ENCODE results near the gene GPR84.
"Not testable (repeated sequence)": the region's sequence is repeated elsewhere in the genome, so short reads cannot be mapped to it uniquely, and the experiment has no call there.

The GPR84 gene

DNA sequence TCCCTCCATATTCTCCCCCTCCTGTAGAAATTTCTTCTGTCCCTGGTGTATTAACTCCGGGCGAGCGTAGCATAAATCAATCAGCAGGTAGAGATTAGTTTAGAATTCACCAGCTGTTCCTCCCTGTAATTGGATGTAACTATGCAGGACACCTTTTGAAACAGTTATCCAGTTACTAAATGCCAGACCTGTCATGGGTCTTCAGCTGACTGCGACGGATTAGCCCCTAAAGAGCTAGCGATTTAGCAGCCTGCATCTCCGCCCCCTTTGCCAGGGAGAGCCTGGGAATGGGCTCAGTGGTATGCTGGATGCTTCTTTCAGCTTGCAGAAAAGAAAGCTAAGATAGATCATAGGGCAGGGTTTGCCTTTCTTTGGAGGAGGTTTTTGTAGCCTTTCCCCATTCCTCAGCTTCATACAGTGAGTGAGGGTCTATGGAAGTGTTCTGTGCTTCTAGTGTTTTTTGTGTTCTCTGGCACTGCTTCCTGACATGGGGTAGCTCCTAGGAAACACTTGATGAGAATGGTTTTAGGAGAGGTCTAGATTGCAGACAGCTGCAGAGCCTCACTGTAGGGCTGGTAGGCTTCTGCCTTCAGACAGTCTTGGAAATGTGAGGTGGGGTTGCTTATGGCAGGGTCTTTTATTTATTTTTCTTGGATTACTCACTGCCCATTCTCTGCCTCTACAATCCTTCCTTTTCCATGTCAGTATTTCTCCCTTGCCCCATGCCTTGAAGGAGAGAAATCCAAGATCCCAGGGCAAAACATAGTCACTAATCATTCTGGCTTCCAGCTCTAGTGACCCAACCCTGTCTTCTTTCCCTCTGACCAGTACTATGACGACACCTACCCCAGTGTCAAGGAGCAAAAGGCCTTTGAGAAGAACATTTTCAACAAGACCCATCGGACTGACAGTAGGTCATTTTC, 22.6 kb downstream of the GPR84 start:
- H3K27ac Mint-ChIP-seq, result no peak overlapping the region
- no peak overlapping the region for H3K4me3 Mint-ChIP-seq
- ATAC-seq (replicated peaks), result no peak
- peaks cover 39 to 46% of the 10 kb centered on the region in 2 donors for H3K36me3 Mint-ChIP-seq
- no peak for DNase-seq
- no peaks in the 10 kb centered on the region for H3K9me3 Mint-ChIP-seq
- H3K4me1 Mint-ChIP-seq, result peaks cover 8 to 24% of the 10 kb centered on the region in 2 donors
- no peaks in the 10 kb centered on the region for H3K27me3 Mint-ChIP-seq

DNA sequence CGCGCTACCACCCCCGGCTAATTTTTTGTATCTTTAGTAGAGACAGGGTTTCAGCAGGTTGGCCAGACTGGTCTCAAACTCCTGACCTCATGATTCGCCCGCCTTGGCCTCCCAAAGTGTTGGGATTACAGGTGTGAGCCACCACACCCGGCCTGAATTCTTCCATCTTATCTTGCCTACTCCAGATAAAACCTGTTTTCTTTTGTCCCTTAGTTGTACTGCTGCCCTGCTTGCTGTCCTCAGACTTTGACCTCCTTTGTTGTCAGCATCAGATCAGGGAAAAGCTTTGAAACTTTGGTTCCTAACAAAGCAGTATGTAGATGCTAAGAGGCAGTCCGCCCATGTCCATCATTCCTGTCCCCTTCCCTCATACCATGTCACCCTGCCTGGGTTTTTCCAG, 23.4 kb downstream of the GPR84 start:
- H3K36me3 Mint-ChIP-seq, result peaks cover 39 to 46% of the 10 kb centered on the region in 2 donors

DNA sequence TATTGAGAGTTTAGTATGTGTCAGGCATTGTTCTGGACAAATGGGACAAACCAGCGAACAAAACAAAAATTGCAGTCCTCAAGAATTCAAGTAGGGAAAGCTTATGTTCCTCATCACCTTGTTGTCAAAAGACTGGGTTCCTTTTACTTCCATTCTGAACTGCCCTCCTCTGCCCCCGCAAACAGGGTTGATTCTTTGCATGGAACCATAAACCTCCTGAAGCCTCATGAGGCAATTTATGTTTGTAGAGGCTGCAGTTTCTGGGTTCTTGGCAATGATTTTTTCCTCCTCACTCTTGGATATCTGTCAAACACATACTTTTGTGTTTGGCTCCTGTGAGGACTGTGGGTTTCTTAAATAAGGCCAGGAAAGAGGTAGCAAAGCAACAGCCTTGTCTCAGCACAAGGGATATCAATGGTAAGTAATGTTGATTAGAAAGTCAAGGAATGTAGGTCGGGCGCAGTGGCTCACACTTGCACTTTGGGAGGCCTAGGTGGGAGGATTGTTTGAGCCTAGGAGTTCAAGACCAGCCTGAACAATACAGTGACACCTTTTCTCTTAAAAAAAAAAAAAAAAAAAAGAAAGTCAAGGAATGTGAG, 25.5 kb downstream of the GPR84 start:
- Mint-ChIP-seq H3K4me1 (peaks cover 6 to 30% of the 10 kb centered on the region in 2 donors), H3K27ac (no peak overlapping the region), H3K36me3 (peaks cover 26 to 37% of the 10 kb centered on the region in 2 donors), H3K4me3 (no peak overlapping the region), H3K9me3 (no peaks in the 10 kb centered on the region), H3K27me3 (no peaks in the 10 kb centered on the region)
- DNase-seq (no peak), ATAC-seq (replicated peaks) (no peak)

More for the DNA sequence above, 23.4 kb downstream of the GPR84 start:
- H3K4me3 Mint-ChIP-seq, result no peak overlapping the region
- H3K9me3 Mint-ChIP-seq, result no peaks in the 10 kb centered on the region
- H3K27me3 Mint-ChIP-seq, result no peaks in the 10 kb centered on the region
- no peak for DNase-seq
- no peak for ATAC-seq (replicated peaks)
- no peak overlapping the region for H3K27ac Mint-ChIP-seq
- H3K4me1 Mint-ChIP-seq, result peaks cover 10 to 32% of the 10 kb centered on the region in 2 donors

DNA sequence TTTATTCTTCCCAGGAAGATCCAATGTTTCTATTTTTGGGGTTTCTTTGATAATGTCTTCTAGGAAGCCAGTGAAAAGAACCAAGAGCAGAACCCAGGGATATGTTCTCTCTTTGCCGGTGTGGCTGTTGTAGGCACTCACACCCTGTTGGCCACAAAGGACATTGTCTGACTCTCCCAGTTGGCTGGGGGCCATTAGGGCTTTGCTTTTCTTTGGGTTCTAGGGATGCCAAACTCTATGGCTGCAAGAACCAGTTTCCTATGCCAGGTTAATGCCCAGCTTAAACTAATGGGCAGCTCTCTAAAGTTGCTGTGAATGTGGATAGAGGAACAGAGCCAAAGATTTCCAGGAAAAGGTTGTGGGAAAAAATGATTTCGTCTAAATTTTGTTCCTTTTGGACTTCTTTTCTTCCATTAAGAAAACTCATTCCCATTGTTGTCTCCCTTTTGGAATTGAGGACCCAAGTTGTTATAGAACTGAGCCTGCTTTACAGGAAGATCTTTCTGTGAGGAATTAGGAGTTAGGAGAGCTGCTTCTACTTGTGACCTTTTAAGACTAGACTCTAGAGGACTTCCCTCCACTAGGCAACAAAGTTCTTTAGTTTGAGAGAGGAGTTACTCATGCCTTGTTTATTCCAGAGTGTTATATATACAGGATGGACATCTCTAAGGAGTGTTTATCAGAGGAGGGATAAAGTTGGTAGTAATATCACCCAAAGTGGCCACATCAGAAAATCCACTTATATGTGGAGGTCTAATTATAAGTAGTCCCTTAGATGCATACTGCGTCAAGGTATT, 26.2 kb downstream of the GPR84 start:
- H3K36me3 Mint-ChIP-seq, result peaks cover 24 to 37% of the 10 kb centered on the region in 2 donors
- no peak for DNase-seq
- H3K9me3 Mint-ChIP-seq, result no peaks in the 10 kb centered on the region
- no peaks in the 10 kb centered on the region for H3K27me3 Mint-ChIP-seq
- H3K4me1 Mint-ChIP-seq, result peaks cover 6 to 30% of the 10 kb centered on the region in 2 donors
- peak overlapping the region; percentile 14 for H3K27ac Mint-ChIP-seq
- H3K4me3 Mint-ChIP-seq, result no peak overlapping the region
- no peak for ATAC-seq (replicated peaks)

DNA sequence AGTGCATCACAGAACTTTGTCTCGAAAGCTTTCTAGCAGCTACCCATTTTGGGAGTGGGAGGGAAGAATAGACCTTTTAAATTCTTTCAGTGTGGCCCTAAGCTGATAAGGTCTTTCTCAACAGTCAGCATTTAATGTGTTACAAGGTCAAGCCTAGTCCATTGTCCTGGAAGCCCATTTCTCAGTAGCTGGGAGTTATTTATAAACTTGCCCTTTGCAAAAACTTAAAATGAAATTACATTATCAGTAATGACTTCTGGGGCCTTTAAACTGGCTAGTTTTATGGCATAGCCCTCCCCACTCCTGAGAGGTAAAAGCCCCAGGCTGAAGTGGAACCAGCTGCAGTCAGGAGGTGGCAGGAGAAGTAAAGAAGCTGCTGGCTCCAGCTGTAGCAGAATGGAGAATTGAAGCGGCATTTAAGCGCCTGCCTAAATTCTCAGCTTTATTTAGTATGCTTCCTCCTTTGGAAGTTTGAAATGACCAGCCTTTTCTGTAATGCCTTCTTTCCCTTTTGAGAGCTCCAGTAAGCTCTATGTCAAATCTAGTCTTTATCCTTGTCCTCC, 26.9 kb downstream of the GPR84 start:
- H3K36me3 Mint-ChIP-seq, result peaks cover 19 to 31% of the 10 kb centered on the region in 2 donors
- peak; percentile 33 to 48 for ATAC-seq (replicated peaks)
- H3K9me3 Mint-ChIP-seq, result no peaks in the 10 kb centered on the region
- DNase-seq, result no peak
- H3K4me1 Mint-ChIP-seq, result peaks cover 6 to 30% of the 10 kb centered on the region in 2 donors
- H3K27me3 Mint-ChIP-seq, result no peaks in the 10 kb centered on the region
- H3K4me3 Mint-ChIP-seq, result no peak overlapping the region
- H3K27ac Mint-ChIP-seq, result peak overlapping the region; percentile 25

DNA sequence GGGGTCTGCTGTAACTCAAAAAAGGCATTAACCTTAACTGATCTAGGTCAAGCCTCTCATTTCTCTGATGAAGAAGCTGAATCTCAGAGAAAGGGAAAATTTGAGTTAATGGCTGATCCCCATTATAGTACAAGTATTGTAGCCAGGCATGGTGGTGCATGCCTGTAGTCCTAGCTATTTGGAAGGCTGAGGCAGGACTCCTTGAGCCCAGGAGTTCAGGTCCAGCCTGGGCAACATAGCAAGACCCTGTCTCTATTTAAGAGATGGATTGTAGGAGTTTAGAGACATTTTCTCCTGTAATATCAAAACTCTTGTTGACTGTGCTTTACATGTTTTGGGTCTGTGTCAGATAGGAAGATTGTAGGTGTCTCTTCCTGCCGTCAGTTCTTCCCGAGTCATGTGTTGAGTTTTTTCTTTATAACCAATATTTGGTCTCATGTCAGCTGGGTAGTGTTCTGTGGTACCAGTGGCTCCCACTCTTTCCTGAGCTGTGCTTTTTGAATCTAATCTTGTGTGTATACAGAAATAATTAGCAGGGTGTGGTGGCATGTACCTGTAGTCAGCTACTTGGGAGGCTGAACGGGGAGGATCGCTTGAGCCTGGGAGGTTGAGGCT, 30.8 kb downstream of the GPR84 start:
- DNase-seq, result no peak
- ATAC-seq (replicated peaks), result no peak
- peaks cover 4 to 7% of the 10 kb centered on the region in 2 donors for H3K36me3 Mint-ChIP-seq
- peaks cover 16 to 50% of the 10 kb centered on the region in 2 donors for H3K4me1 Mint-ChIP-seq
- no peak overlapping the region for H3K4me3 Mint-ChIP-seq
- H3K27me3 Mint-ChIP-seq, result no peaks in the 10 kb centered on the region
- H3K9me3 Mint-ChIP-seq, result no peaks in the 10 kb centered on the region
- H3K27ac Mint-ChIP-seq, result no peak overlapping the region

DNA sequence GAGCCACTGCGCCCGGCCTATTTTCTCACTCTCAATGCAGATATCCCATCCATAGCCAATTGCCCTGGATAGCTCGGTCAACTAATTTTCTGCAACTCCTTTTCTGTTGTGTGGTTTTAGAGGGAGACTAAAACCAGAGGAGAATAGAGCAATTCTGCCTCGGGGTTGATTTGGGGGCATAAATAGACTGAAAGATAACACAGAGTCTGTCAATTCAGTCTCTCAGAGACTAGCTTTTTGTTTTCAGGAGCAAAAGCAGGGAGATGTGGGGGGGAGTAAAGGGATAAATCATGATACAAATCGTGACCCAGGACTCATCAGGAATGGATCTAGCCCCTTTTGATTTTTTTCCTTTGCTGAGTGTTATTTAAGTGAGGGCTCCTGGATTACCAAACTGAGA, 32.8 kb downstream of the GPR84 start:
- no peak for ATAC-seq (replicated peaks)
- no peaks in the 10 kb centered on the region for H3K27me3 Mint-ChIP-seq
- no peaks in the 10 kb centered on the region for H3K9me3 Mint-ChIP-seq
- no peak overlapping the region for H3K27ac Mint-ChIP-seq
- no peak overlapping the region for H3K4me3 Mint-ChIP-seq
- peaks cover 4 to 6% of the 10 kb centered on the region in 2 donors for H3K36me3 Mint-ChIP-seq
- peaks cover 15 to 51% of the 10 kb centered on the region in 2 donors for H3K4me1 Mint-ChIP-seq
- DNase-seq, result no peak

DNA sequence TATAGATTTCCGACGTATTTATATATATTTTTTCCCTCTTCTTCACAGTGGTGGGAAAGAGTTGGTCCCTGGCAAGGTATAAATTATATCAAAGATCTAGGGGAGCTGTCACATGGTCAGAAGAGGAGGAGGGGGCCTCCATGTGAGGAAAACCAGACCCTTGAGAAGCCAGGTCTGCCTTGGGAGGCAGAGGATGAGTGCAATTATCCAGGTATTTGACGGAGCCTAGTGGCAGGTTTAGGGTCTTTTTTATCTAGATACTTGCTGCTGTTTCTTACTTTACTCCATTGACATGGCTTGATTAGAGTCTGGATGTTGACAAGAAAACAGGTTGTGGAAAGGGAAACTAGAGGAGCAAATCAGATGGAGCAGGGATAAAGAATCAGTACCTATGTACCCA, 33.8 kb downstream of the GPR84 start:
- H3K27ac Mint-ChIP-seq, result peak overlapping the region; percentile 81
- no peaks in the 10 kb centered on the region for H3K27me3 Mint-ChIP-seq
- H3K36me3 Mint-ChIP-seq, result peaks cover 4 to 6% of the 10 kb centered on the region in 2 donors
- H3K4me3 Mint-ChIP-seq, result no peak overlapping the region
- H3K4me1 Mint-ChIP-seq, result peaks cover 14 to 49% of the 10 kb centered on the region in 2 donors
- DNase-seq, result no peak
- H3K9me3 Mint-ChIP-seq, result no peaks in the 10 kb centered on the region
- ATAC-seq (replicated peaks), result no peak

DNA sequence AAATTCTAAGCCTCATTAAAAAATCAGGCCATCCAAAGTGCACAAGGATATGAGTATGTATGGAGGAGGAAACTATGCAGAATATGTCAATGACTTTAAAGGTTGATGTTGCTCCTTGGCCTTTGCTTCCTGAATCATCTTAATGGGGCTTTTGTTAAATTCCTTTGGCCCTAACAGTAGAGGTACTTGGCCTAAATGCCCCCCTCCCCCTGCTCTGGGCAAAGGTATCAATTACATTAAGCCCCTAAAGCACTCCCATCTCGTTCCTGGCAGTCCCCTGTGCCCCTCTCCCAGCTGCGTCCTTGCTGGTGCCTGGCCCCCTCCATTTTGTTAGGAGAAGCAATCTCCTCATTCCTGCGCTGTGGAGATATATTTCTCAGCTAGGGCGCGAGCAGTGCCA, 34.5 kb downstream of the GPR84 start:
- H3K27me3 Mint-ChIP-seq, result no peaks in the 10 kb centered on the region
- H3K27ac Mint-ChIP-seq, result no peak overlapping the region
- ATAC-seq (replicated peaks), result no peak
- H3K4me1 Mint-ChIP-seq, result peaks cover 19 to 48% of the 10 kb centered on the region in 2 donors
- H3K36me3 Mint-ChIP-seq, result peaks cover 8 to 10% of the 10 kb centered on the region in 2 donors
- H3K9me3 Mint-ChIP-seq, result no peaks in the 10 kb centered on the region
- DNase-seq, result no peak
- no peak overlapping the region for H3K4me3 Mint-ChIP-seq

DNA sequence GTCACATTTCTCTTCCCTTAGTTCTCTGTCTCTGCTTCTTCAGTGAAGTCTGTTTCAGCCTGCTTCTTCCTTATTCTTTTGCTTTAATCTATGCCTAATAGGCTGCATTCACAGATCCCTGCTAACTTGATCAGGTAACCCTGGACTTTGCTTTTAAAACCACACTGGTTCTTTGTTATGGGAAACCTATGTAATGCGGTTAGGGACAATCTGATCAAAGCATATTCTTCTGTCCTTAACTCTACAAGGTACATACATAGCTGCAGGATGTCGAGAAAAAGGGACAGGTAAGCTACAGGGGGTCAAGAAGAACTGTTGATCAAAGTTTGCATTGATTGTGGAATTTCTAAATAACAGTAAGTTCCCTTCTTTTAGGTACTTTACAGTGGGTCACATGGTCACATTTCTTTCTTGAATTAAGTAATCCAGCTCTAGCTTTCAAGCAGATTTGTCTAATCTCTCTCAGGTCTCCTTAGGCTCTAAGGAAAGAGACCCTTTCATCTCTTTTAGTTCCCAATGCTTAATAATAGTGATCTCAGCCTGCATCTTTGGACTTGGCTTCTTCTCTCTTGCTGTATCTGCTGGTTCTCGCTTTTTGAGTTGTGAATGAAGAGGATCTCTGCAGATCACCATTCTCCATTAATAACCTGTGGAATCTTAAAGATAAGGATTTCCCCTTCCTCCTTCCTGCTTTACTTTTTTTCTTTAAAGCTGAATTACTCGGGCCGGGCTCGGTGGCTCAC, 35.5 kb downstream of the GPR84 start:
- peaks cover 8 to 10% of the 10 kb centered on the region in 2 donors for H3K36me3 Mint-ChIP-seq
- no peak overlapping the region for H3K4me3 Mint-ChIP-seq
- H3K27me3 Mint-ChIP-seq, result no peaks in the 10 kb centered on the region
- no peak overlapping the region for H3K27ac Mint-ChIP-seq
- ATAC-seq (replicated peaks), result no peak
- no peak for DNase-seq
- no peaks in the 10 kb centered on the region for H3K9me3 Mint-ChIP-seq
- peaks cover 22 to 49% of the 10 kb centered on the region in 2 donors for H3K4me1 Mint-ChIP-seq

DNA sequence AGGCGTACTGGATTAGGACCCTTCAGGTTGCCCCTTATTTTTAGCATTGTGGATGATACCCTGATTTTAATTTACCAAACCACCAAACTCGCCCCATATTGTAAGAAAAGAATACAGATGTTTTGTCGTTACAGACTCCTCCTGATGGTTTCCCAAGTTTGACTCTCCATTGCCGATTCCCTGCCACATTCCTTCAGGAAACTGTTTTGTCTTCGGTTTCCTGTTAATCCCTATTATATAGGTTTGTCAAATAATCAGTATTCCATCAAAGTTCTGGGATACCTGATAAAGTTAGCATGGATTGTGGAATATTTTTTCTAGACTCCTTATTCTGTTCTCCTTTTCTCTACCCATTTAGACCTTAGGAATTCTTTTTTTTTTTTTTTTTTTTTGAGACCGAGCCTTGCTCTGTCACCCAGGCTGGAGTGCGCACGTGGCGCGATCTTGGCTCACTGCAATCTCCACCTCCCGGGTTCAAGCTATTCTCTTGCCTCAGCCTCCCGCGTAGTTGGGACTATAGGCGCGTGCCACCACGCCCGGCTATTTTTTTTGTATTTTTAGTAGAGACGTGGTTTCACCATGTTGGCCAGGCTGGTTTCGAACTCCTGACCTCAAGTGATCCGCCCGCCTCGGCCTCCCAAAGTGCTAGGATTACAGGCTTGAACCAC, 38.7 kb downstream of the GPR84 start:
- peaks cover 19 to 44% of the 10 kb centered on the region in 2 donors for H3K4me1 Mint-ChIP-seq
- not testable (repeated sequence) for ATAC-seq (replicated peaks); H3K27me3 Mint-ChIP-seq; H3K36me3 Mint-ChIP-seq; H3K9me3 Mint-ChIP-seq; DNase-seq
- H3K27ac Mint-ChIP-seq, result peak overlapping the region; percentile 97
- peak overlapping the region; percentile 93 to 98 for H3K4me3 Mint-ChIP-seq

DNA sequence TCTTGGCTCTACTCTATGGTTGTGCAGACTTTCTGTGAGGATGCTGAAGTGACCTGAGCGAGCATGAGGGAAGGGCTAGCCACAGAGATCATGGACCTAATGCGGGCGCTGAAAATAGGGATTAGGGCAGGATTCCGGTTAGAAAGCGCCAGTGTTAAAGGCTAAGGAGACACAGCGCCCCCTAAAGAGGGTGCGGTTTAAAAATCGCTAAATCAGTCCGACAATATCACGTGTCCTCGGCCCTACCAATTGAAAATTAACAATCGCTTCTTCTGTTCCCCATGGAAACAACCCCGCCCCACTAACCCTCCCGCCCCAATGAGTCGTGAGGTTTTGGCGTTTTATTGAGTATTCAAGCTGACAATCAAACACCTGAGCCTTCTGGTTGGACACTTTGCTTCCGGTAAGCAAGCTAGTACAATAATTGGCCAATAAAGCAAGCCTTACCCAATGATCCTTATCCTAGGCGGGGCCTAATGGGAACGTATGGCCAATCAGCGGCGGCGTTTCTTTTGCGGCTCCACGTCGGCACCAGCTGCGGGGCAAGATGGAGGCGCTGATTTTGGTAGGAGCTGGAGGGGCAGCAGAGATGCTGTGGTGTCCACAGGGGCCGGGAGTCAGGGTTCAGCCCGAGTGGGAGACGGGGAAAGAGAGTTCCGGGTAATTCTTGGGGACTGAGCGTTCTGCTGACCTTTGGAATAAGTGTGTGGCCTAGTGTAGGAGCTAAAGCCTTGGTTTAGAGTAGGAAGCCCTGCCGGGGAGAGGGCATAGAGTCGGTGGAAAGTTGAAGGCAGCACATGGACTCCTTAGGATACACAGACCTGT, 39.5 kb downstream of the GPR84 start, which contains the start of gene COPZ1:
Gene COPZ1, plus strand, starts transcription at position 515 of the 825 bp plus-strand sequence. Its CDS starts 33 bp downstream, at position 548.
- Mint-ChIP-seq H3K27me3 (no peaks in the 10 kb centered on the region), H3K27ac (peak within 1 kb of the TSS; percentile 97), H3K9me3 (no peaks in the 10 kb centered on the region), H3K36me3 (peaks cover 4 to 7% of the 10 kb centered on the region in 2 donors), H3K4me3 (peak within 1 kb of the TSS; percentile 93 to 98), H3K4me1 (peaks cover 13 to 37% of the 10 kb centered on the region in 2 donors)
- ATAC-seq (replicated peaks) (peak; percentile 97 to 98), DNase-seq (peak; percentile 92)

Measured in stimulated activated naive B cell treated with anti-CD40 and anti-IgM and Interleukin-4, amounts not matched to agents 10 μg/mL and 1 μg/mL and 100 μg/mL, for 72 hours (primary cell).